ENCODE data around the gene ZFAND6.

The ZFAND6 gene

GRCh38 chr15:80163897-80164296 is 104.4 kb downstream of the ZFAND6 start:
- Histone ChIP-seq H2BK120ac (ENCODE audit: low read depth, low read length) (no peak overlapping the region), H2BK5ac (ENCODE audit: low read length) (no peak overlapping the region), H3K23ac (ENCODE audit: low read length) (no peak overlapping the region), H2AK5ac (ENCODE audit: low read length) (no peak overlapping the region), H3K27ac (ENCODE audit: low read depth, low read length) (no peak overlapping the region), H3K18ac (ENCODE audit: low read length) (no peak overlapping the region), H3K9ac (ENCODE audit: low read length) (no peak overlapping the region), H3K79me1 (ENCODE audit: low read length) (no peaks in the 10 kb centered on the region), H3K4me1 (ENCODE audit: control insufficient read depth, low read depth, low read length) (no peaks in the 10 kb centered on the region), H3K4me2 (ENCODE audit: low read length) (no peak overlapping the region), H3K79me2 (ENCODE audit: control insufficient read depth, insufficient read depth, low read length) (no peaks in the 10 kb centered on the region), H3K27me3 (ENCODE audit: insufficient read depth, low read length, poor library complexity) (no peaks in the 10 kb centered on the region), H3K4ac (ENCODE audit: low read depth, low read length) (no peak overlapping the region), H3K36me3 (ENCODE audit: control insufficient read depth, insufficient read depth, low read length) (no peaks in the 10 kb centered on the region), H4K8ac (ENCODE audit: low read depth, low read length) (no peak overlapping the region), H2BK15ac (replicated peaks; ENCODE audit: low read depth) (no peak overlapping the region), H3K4me3 (ENCODE audit: low read length) (no peak overlapping the region), H3K56ac (ENCODE audit: low read length) (no peak overlapping the region), H4K5ac (ENCODE audit: low read length) (no peak overlapping the region)
- no CpG with 5 or more reads among the region's 1 CpG for WGBS (ENCODE audit: extremely low coverage, insufficient coverage, low lambda C conversion rate)
- DNase-seq = no peak

- H4K8ac ChIP-seq (ENCODE audit: low read depth, low read length) = no peak overlapping the region
- H3K18ac ChIP-seq (ENCODE audit: low read length) = no peak overlapping the region
- no peak overlapping the region for H2AK5ac ChIP-seq (ENCODE audit: low read length)
- no peak overlapping the region for H3K4me3 ChIP-seq (ENCODE audit: low read length)
- H3K4me1 ChIP-seq (ENCODE audit: control insufficient read depth, low read depth, low read length) = no peaks in the 10 kb centered on the region
- H3K9ac ChIP-seq (ENCODE audit: low read length) = no peak overlapping the region
- WGBS (ENCODE audit: extremely low coverage, insufficient coverage, low lambda C conversion rate) = no CpG with 5 or more reads among the region's 8 CpGs
- no peak overlapping the region for H3K27ac ChIP-seq (ENCODE audit: low read depth, low read length)
- H3K23ac ChIP-seq (ENCODE audit: low read length) = no peak overlapping the region
- H3K79me1 ChIP-seq (ENCODE audit: low read length) = no peaks in the 10 kb centered on the region
- no peak overlapping the region for H3K4ac ChIP-seq (ENCODE audit: low read depth, low read length)
- H3K4me2 ChIP-seq (ENCODE audit: low read length) = no peak overlapping the region
- no peaks in the 10 kb centered on the region for H3K79me2 ChIP-seq (ENCODE audit: control insufficient read depth, insufficient read depth, low read length)
- no peak overlapping the region for H4K5ac ChIP-seq (ENCODE audit: low read length)
- H3K36me3 ChIP-seq (ENCODE audit: control insufficient read depth, insufficient read depth, low read length) = no peaks in the 10 kb centered on the region
- no peak for DNase-seq
- H2BK15ac ChIP-seq (replicated peaks; ENCODE audit: low read depth) = no peak overlapping the region
- H3K27me3 ChIP-seq (ENCODE audit: insufficient read depth, low read length, poor library complexity) = no peaks in the 10 kb centered on the region
- H2BK120ac ChIP-seq (ENCODE audit: low read depth, low read length) = no peak overlapping the region
- no peak overlapping the region for H2BK5ac ChIP-seq (ENCODE audit: low read length)
- no peak overlapping the region for H3K56ac ChIP-seq (ENCODE audit: low read length)
These were observed 108.5 kb downstream of the ZFAND6 start for GRCh38 chr15:80167936-80168335.

GRCh38 chr15:80168421-80168820 is 108.9 kb downstream of the ZFAND6 start:
- no peaks in the 10 kb centered on the region for H3K79me1 ChIP-seq (ENCODE audit: low read length)
- no peak overlapping the region for H3K27ac ChIP-seq (ENCODE audit: low read depth, low read length)
- no peak overlapping the region for H2AK5ac ChIP-seq (ENCODE audit: low read length)
- H2BK5ac ChIP-seq (ENCODE audit: low read length) = no peak overlapping the region
- no peak overlapping the region for H3K4ac ChIP-seq (ENCODE audit: low read depth, low read length)
- WGBS (ENCODE audit: extremely low coverage, insufficient coverage, low lambda C conversion rate) = no CpG with 5 or more reads among the region's 5 CpGs
- no peak overlapping the region for H4K5ac ChIP-seq (ENCODE audit: low read length)
- DNase-seq = no peak
- no peaks in the 10 kb centered on the region for H3K27me3 ChIP-seq (ENCODE audit: insufficient read depth, low read length, poor library complexity)
- no peak overlapping the region for H2BK120ac ChIP-seq (ENCODE audit: low read depth, low read length)
- no peak overlapping the region for H3K9ac ChIP-seq (ENCODE audit: low read length)
- no peak overlapping the region for H3K4me3 ChIP-seq (ENCODE audit: low read length)
- H4K8ac ChIP-seq (ENCODE audit: low read depth, low read length) = no peak overlapping the region
- H3K56ac ChIP-seq (ENCODE audit: low read length) = no peak overlapping the region
- no peak overlapping the region for H2BK15ac ChIP-seq (replicated peaks; ENCODE audit: low read depth)
- no peak overlapping the region for H3K4me2 ChIP-seq (ENCODE audit: low read length)
- H3K36me3 ChIP-seq (ENCODE audit: control insufficient read depth, insufficient read depth, low read length) = no peaks in the 10 kb centered on the region
- H3K4me1 ChIP-seq (ENCODE audit: control insufficient read depth, low read depth, low read length) = no peaks in the 10 kb centered on the region
- no peak overlapping the region for H3K18ac ChIP-seq (ENCODE audit: low read length)
- H3K79me2 ChIP-seq (ENCODE audit: control insufficient read depth, insufficient read depth, low read length) = no peaks in the 10 kb centered on the region
- H3K23ac ChIP-seq (ENCODE audit: low read length) = no peak overlapping the region

- no peak overlapping the region for H3K4ac ChIP-seq (ENCODE audit: low read depth, low read length)
- no peak overlapping the region for H2AK5ac ChIP-seq (ENCODE audit: low read length)
- H3K27ac ChIP-seq (ENCODE audit: low read depth, low read length) = no peak overlapping the region
- H4K8ac ChIP-seq (ENCODE audit: low read depth, low read length) = no peak overlapping the region
- H3K79me2 ChIP-seq (ENCODE audit: control insufficient read depth, insufficient read depth, low read length) = no peaks in the 10 kb centered on the region
- H3K4me1 ChIP-seq (ENCODE audit: control insufficient read depth, low read depth, low read length) = no peaks in the 10 kb centered on the region
- H4K5ac ChIP-seq (ENCODE audit: low read length) = no peak overlapping the region
- H3K79me1 ChIP-seq (ENCODE audit: low read length) = no peaks in the 10 kb centered on the region
- no peak for DNase-seq
- no CpG with 5 or more reads among the region's 12 CpGs for WGBS (ENCODE audit: extremely low coverage, insufficient coverage, low lambda C conversion rate)
- H3K4me3 ChIP-seq (ENCODE audit: low read length) = no peak overlapping the region
- H3K18ac ChIP-seq (ENCODE audit: low read length) = no peak overlapping the region
- H2BK120ac ChIP-seq (ENCODE audit: low read depth, low read length) = no peak overlapping the region
- H3K27me3 ChIP-seq (ENCODE audit: insufficient read depth, low read length, poor library complexity) = no peaks in the 10 kb centered on the region
- H2BK15ac ChIP-seq (replicated peaks; ENCODE audit: low read depth) = no peak overlapping the region
- no peaks in the 10 kb centered on the region for H3K36me3 ChIP-seq (ENCODE audit: control insufficient read depth, insufficient read depth, low read length)
- no peak overlapping the region for H3K9ac ChIP-seq (ENCODE audit: low read length)
- no peak overlapping the region for H3K4me2 ChIP-seq (ENCODE audit: low read length)
- H2BK5ac ChIP-seq (ENCODE audit: low read length) = no peak overlapping the region
- no peak overlapping the region for H3K23ac ChIP-seq (ENCODE audit: low read length)
- no peak overlapping the region for H3K56ac ChIP-seq (ENCODE audit: low read length)
These were observed 110.4 kb downstream of the ZFAND6 start for GRCh38 chr15:80169768-80170357.

- Histone ChIP-seq H3K9ac (ENCODE audit: low read length) (no peak overlapping the region), H2BK15ac (replicated peaks; ENCODE audit: low read depth) (no peak overlapping the region), H3K18ac (ENCODE audit: low read length) (no peak overlapping the region), H2AK5ac (ENCODE audit: low read length) (no peak overlapping the region), H4K8ac (ENCODE audit: low read depth, low read length) (no peak overlapping the region), H3K4me3 (ENCODE audit: low read length) (no peak overlapping the region), H3K4me2 (ENCODE audit: low read length) (no peak overlapping the region), H2BK5ac (ENCODE audit: low read length) (no peak overlapping the region), H4K5ac (ENCODE audit: low read length) (no peak overlapping the region), H3K23ac (ENCODE audit: low read length) (no peak overlapping the region), H3K36me3 (ENCODE audit: control insufficient read depth, insufficient read depth, low read length) (no peaks in the 10 kb centered on the region), H3K79me1 (ENCODE audit: low read length) (no peaks in the 10 kb centered on the region), H3K4me1 (ENCODE audit: control insufficient read depth, low read depth, low read length) (no peaks in the 10 kb centered on the region), H2BK120ac (ENCODE audit: low read depth, low read length) (no peak overlapping the region), H3K27ac (ENCODE audit: low read depth, low read length) (no peak overlapping the region), H3K56ac (ENCODE audit: low read length) (no peak overlapping the region), H3K27me3 (ENCODE audit: insufficient read depth, low read length, poor library complexity) (no peaks in the 10 kb centered on the region), H3K4ac (ENCODE audit: low read depth, low read length) (no peak overlapping the region), H3K79me2 (ENCODE audit: control insufficient read depth, insufficient read depth, low read length) (no peaks in the 10 kb centered on the region)
- no CpG with 5 or more reads among the region's 2 CpGs for WGBS (ENCODE audit: extremely low coverage, insufficient coverage, low lambda C conversion rate)
- no peak for DNase-seq
These were observed 111.1 kb downstream of the ZFAND6 start for GRCh38 chr15:80170596-80170995.

- Histone ChIP-seq H3K4me1 (ENCODE audit: control insufficient read depth, low read depth, low read length) (no peaks in the 10 kb centered on the region), H2BK5ac (ENCODE audit: low read length) (no peak overlapping the region), H3K4me2 (ENCODE audit: low read length) (no peak overlapping the region), H2AK5ac (ENCODE audit: low read length) (no peak overlapping the region), H3K18ac (ENCODE audit: low read length) (no peak overlapping the region), H2BK15ac (replicated peaks; ENCODE audit: low read depth) (no peak overlapping the region), H3K4ac (ENCODE audit: low read depth, low read length) (no peak overlapping the region), H3K23ac (ENCODE audit: low read length) (no peak overlapping the region), H4K8ac (ENCODE audit: low read depth, low read length) (no peak overlapping the region), H3K9ac (ENCODE audit: low read length) (no peak overlapping the region), H3K27me3 (ENCODE audit: insufficient read depth, low read length, poor library complexity) (no peaks in the 10 kb centered on the region), H2BK120ac (ENCODE audit: low read depth, low read length) (no peak overlapping the region), H3K36me3 (ENCODE audit: control insufficient read depth, insufficient read depth, low read length) (no peaks in the 10 kb centered on the region), H3K79me1 (ENCODE audit: low read length) (no peaks in the 10 kb centered on the region), H4K5ac (ENCODE audit: low read length) (no peak overlapping the region), H3K56ac (ENCODE audit: low read length) (no peak overlapping the region), H3K27ac (ENCODE audit: low read depth, low read length) (no peak overlapping the region), H3K79me2 (ENCODE audit: control insufficient read depth, insufficient read depth, low read length) (no peaks in the 10 kb centered on the region), H3K4me3 (ENCODE audit: low read length) (no peak overlapping the region)
- DNase-seq = no peak
- no CpG with 5 or more reads among the region's 4 CpGs for WGBS (ENCODE audit: extremely low coverage, insufficient coverage, low lambda C conversion rate)
These were observed 112.3 kb downstream of the ZFAND6 start for GRCh38 chr15:80171787-80172186.

Data from mesendoderm (in vitro differentiated cells).